Stimulated activated CD4-positive, alpha-beta T cell treated with anti-CD3 and anti-CD28 coated beads, TNF-alpha, amount 100 ng/mL, for 48 hours (primary cell): Measurements from ENCODE around the gene IKBIP.
A peak's percentile ranks its signal among the peaks of the same experiment; 100 is the strongest.
"Not testable (repeated sequence)": the region's sequence is repeated elsewhere in the genome, so short reads cannot be mapped to it uniquely, and the experiment has no call there.

Experiments
- DNase-seq, 3 donors: peaks; one replicate each; pipeline ENCODE4 v3.0.0-alpha.2; 2020; ENCODE audit warnings: low read depth in 3 of 3

The IKBIP gene

DNA sequence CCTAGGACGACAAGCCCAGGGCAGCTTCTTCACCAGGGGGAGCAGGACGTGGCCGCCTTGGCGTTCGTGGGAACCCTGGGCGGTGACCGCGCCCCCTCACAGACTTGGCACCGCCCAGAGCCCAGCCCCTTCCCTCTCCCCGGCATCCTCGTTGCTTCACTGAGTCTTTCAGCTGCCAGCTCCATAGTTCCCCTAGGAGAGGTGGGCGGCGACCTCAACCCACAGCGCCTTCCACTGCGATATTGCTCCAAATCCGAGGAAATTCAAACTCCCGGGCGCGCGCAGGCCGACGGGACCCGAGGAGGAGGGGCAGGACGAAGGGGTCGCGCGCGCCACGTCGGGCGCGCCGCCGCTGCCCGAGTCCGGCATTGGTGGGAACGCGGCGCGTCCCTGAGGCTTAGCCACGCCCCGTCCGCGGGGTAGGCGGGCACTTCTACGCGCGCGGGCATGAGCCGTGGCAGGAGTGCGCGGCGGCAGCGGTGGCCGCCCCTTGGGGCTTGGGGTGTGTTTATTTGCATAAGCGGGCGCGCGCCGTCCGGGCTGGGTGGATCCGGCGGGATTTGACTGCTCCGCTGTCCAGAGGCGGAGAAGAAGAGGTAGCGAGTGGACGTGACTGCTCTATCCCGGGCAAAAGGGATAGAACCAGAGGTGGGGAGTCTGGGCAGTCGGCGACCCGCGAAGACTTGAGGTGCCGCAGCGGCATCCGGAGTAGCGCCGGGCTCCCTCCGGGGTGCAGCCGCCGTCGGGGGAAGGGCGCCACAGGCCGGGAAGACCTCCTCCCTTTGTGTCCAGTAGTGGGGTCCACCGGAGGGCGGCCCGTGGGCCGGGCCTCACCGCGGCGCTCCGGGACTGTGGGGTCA is at the start of gene IKBIP, which contains the start of gene APAF1:
Gene IKBIP, minus strand, starts transcription at position 77 of the 860 bp plus-strand sequence. CDS start 87 bp downstream, outside the sequence.
Gene APAF1, plus strand, starts transcription at position 579 of the 860 bp plus-strand sequence. CDS start 3,070 bp downstream, outside the sequence.
- peak; percentile 93 to 95 (median 93) for DNase-seq

DNA sequence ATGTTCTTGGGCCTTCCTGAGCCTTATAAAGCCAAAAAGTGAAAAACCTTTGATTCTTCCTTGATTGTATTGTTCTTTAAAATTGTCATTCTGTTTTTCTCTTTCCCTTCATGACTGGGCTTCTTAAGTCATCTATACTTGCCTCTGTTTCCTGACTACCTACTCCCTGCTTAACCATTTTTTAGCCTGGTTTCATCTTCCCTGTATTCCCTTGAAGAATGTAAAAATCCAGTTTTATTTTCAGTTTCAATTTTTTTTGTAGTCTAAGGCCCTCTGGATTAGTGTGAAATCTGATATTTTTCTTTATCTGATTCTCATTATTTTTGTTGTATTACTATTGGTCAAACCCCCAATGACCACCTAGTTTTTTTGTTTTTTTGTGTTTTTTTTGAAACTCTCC is 46.8 kb upstream of the IKBIP start:
- no peak for DNase-seq

- no peak for DNase-seq
These were observed 42.0 kb upstream of the IKBIP start for GRCh38 chr12:98686603-98687002.

GRCh38 chr12:98684199-98684598 is 39.6 kb upstream of the IKBIP start:
- DNase-seq: no peak

- no peak for DNase-seq
These were observed 35.0 kb upstream of the IKBIP start for GRCh38 chr12:98679611-98680005.

DNA sequence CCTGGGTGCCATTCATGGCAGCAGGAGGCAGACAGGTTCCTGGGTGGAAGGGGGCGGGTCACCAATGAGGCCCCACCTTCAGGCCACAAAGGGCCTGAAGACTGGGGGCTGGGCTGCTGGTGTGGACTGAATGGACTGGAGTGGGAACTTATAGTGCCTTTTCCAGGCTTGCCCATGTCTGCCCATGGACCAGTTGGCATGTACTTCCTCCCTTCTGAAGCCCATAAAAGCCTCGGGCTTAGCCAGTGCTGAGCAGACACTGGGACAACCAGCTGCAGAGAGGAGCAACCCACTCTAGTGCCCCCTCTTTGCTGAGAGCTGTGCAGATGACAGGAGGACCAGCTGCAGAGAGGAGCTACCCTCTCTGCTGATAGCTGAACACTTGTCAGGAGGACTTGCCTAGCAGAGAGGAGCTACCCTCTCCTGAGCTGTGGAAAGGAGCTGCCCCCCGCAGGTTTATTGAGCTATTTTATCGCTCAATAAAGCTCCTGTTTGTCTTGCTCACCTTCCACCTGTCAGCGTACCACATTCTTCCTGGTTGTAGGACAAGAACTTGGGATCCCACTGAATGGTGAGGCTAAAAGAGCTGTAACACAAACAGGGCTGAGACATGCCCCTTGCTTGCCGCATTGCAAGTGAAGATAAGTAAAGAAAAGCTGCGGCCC is 34.5 kb upstream of the IKBIP start:
- no peak for DNase-seq

GRCh38 chr12:98678236-98678945 is 33.8 kb upstream of the IKBIP start:
- no peak for DNase-seq

DNA sequence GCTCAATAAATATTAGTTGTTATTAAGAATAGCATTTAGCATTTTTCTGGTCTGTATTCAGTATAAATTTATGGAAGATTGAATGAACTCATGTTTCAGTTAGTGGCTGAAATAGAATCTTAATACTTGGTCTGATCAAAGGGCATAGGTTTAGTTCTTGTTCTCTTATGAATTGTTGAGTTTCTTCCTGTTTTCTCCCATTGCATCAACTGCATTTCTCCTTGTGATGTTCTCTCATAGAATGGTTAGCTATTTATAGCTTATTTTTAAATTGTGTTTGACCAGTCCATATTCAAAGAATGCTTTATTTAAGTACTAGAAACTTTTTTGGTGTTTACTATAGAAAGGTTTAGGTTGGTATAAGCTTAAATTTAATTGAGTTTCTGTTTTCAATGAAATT is 30.3 kb upstream of the IKBIP start:
- no peak for DNase-seq

GRCh38 chr12:98671459-98671858 is 26.9 kb upstream of the IKBIP start:
- DNase-seq: no peak

GRCh38 chr12:98669751-98670150 is 25.2 kb upstream of the IKBIP start:
- DNase-seq: no peak

DNA sequence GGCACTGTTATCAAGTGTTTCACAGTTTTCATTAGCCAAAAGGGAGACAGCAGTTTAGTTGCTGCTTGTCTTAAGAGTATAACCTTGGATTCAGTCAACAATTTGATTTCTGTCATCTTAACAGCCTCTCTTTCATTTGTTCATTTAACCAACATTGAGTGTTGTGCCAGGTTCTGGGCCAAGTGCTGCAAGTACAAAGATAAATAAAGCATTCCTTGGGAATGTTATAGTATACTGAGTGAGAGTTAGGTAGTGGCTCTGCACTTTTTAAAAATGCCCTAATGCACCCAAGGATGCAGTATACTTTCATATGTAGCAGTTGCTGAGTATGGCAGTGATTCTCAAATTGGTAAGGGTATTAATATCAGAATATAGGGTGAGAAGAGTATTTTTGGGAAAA is 15.9 kb upstream of the IKBIP start:
- no peak for DNase-seq

- DNase-seq: no peak
These were observed 11.9 kb upstream of the IKBIP start for GRCh38 chr12:98656289-98657101.

- DNase-seq: no peak
These were observed 9.4 kb upstream of the IKBIP start for GRCh38 chr12:98653866-98654493.

DNA sequence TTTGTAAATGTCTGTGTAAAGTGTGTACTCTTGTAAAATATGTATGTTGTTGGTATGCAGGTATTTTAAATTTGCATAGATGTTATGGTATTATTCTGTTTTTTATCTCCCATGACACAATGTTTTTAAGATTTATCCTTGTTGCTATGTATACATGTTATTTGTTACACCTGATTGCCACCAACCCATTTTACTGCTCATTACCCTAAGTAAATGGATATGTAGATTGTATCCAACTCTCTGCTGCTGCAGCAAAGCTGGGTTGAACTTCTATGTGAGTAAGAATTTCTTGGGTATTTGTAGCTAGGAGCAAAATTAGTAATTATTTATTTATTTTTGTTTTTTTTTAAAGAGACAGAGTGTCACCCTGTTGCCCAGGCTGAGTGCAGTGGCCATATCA is 6.7 kb upstream of the IKBIP start:
- no peak for DNase-seq

GRCh38 chr12:98646294-98647090 is 1.9 kb upstream of the IKBIP start:
- DNase-seq: no peak

DNA sequence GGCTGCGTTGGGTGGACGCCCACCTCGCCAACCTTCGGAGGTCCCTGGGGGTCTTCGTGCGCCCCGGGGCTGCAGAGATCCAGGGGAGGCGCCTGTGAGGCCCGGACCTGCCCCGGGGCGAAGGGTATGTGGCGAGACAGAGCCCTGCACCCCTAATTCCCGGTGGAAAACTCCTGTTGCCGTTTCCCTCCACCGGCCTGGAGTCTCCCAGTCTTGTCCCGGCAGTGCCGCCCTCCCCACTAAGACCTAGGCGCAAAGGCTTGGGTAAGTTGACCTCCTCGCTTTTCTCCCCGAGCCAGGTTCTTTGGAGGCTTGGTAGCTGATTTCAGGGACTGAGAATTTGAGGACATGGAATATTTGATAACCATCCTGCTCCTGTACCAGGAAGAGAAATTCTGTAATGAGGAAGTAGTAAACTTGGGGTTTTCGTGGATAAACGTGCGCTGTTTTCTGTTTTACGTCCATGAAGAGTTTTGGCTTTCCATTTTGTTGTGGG is 1.0 kb upstream of the IKBIP start:
- DNase-seq: peak in 1 of 3 donors; percentile 11

- DNase-seq: no peak
These were observed 216 bp downstream of the IKBIP start for GRCh38 chr12:98644433-98644711.

DNA sequence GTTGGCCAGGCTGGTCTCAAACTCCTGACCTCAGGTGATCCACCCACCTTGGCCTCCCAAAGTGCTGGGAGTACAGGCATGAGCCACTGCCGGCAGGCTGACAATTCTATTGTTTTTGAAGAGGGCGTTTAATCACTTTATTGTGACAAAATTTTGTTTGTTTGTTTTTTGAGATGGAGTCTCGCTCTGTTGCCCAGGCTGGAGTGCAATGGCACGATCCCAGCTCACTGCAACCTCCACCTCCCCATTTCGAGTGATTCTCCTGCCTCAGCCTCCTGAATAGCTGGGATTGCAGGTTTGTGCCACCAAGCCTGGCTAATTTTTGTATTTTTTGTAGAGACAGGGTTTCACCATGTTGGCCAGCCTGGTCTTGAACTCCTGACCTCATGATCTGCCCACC is 1.8 kb downstream of the IKBIP start:
- not testable (repeated sequence) for DNase-seq

- DNase-seq: no peak
These were observed 5.1 kb downstream of the IKBIP start for GRCh38 chr12:98639491-98639890.

DNA sequence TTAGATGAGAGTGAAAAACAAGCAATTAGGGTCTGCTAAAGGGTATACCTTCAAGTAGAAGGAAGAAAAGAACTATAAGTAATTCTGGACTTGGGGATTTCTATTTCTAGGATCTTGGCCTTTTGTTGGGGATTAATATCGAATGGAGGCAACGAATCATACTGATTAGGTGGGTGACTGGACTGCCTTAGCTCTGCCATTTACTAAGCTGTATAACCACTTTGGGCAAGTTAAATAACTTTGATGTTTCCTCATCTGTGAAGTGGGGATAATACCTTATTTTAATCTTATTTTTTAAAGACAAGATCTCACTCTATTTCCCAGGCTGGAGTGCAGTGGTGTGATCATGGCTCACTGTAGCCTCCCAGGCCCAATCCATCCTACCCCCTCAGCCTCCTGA is 6.6 kb downstream of the IKBIP start:
- no peak for DNase-seq
